GM19043 (cell line): ENCODE results near the gene RFNG.

Source experiments
- ATAC-seq: cut with Tn5 transposase; IDR thresholded peaks from one replicate; pipeline ENCODE4 v1.9.1; 2021; ENCODE audit warnings: low read depth; ENCODE audit not compliant: unreplicated experiment

Gene RFNG

GRCh38 chr17:82059272-82060000 is 7.8 kb upstream of the RFNG start:
- no peak for ATAC-seq

DNA sequence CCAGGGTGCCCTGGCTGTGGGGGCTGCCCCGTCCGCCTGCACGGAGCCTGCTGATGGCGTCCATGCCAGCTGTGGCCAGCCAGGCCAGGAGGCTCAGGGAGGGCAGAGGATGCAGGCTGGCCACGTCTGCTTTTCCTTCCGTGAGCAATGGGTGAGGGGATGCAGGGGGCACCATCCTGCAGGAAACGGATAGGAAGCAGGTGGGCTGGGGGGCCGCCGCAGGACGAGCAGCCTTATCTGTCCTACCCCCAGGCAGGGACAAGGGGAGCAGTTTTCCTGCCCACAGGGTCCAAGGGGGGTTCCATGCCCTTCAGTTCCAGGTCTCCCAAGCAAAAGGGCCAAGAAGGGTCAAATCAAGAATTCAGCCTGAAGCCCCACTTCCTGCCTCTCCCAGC is 7.2 kb upstream of the RFNG start:
- no peak for ATAC-seq

- ATAC-seq, result no peak
These were observed 6.7 kb upstream of the RFNG start for GRCh38 chr17:82058230-82058854.

- ATAC-seq, result no peak
These were observed 5.4 kb upstream of the RFNG start for GRCh38 chr17:82056729-82057621.

- ATAC-seq, result no peak
These were observed 4.5 kb upstream of the RFNG start for GRCh38 chr17:82055965-82056728.

DNA sequence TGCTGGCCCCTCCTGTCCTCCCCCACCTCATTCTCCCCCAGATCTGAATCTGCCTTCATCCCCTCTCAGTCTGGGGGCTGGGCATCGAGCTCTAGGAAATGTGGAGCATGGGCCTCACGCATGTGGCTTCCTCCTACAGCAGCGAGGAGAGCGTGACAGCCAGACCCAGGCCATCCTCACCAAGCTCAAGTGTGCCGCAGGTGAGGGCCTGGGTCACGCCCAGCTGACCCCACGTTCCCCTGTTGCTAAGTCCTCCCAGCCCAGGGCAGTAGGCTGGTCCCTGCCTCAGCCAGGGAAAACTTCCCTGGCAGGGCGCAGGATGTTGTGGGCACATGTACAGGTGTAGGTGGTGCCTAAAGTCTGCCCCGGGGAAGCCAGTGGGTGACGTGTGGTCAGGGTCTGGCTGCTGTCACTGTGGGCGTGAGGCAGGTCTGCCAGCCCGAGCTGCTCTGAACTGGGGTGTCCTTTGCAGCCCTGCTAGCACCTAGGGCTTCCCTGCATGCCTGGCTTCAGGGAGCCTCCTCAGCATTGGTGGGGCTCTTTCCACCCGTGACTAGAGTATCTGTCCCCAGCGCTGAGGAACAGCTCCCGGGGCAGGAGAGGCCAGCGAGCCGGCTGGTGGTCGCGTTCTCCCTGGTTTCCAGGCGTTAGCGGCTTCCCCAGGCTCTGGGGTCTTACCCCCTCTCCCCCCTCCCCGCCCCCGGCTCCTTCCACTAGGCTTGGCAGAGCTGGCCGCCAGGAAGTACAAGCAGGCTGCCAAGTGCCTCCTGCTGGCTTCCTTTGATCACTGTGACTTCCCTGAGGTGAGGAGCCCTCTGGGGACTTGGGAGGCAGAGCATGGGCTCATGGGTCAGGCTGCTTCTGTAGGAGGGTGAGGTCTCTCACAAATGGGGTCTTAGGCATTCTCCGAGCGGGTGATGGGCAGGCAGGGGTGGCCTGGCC is 3.7 kb upstream of the RFNG start:
- ATAC-seq, result no peak

GRCh38 chr17:82054351-82055022 is 2.9 kb upstream of the RFNG start:
- ATAC-seq, result no peak

GRCh38 chr17:82053556-82054263 is 2.1 kb upstream of the RFNG start:
- ATAC-seq, result no peak

- no peak for ATAC-seq
These were observed 1.5 kb upstream of the RFNG start for GRCh38 chr17:82053130-82053529.

DNA sequence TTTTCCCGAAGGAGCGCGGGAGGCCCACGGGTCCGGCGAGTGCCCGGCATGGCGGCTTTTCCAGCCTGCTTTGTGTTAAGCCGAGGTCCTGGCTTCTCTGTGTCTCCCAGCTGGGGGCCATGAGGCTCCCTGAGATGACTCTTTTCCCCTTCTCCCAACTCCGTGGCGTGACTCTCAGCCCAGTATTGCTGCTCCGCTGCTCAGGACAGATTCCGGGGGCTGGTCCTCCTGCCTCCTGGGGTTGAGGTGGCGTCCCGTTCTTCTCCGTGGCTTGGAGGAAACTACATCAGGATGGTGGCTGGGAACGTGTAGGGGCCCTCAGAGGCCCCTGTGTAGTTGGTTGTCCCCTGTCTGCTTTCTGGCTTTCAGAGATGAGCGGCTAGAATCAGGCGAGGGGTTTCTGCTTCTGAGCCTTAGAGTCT is 1.0 kb upstream of the RFNG start:
- no peak for ATAC-seq

DNA sequence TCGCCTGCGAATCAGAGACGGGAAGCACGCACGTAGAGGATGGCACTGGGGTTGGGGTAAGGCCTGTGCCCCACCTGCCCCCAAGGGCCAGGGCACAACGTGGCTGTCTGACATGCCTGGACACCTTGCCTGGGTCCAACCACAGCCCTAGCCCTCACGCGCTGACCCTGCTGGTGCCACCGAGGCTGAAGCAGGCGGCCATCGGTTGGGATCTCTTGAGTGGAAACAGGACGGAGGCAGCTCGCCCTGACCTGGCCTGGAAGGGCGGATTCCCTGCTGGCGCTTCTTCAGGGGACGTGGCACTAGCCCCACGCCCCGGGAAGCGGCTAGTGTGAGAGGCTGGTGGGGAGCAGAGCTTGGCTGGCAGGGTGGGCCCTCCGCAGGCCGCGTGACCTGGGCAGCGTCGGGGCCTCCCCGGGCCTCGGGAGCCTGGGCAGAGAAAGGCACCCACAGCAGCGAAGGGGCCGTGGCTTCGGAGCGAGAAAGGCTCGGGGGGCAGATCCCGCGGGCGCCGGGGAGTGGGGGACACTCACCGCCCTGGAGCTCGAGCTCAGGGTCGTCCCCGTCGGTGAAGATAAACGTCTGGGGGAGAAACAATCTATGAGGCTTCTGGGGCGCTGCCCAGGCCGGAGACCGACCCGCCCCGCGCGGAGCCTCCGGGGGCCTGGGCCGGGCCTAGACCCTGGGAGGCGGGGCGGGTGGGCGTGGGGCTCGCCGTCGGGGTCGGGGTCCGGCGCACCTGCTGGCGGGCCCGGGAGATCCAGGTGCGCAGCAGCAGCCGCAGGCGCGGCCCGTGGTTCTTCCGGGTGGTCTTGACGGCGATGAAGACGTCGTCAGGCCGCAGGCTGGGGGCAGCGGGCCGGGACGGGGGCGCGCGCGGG is 610 bp downstream of the RFNG start:
- no peak for ATAC-seq

GRCh38 chr17:82050152-82050760 is 1.4 kb downstream of the RFNG start:
- no peak for ATAC-seq

GRCh38 chr17:82049521-82049971 is 2.1 kb downstream of the RFNG start:
- no peak for ATAC-seq

GRCh38 chr17:82049106-82049505 is 2.5 kb downstream of the RFNG start:
- no peak for ATAC-seq

GRCh38 chr17:82048571-82048971 is 3.0 kb downstream of the RFNG start:
- no peak for ATAC-seq

- ATAC-seq, result no peak
These were observed 3.6 kb downstream of the RFNG start for GRCh38 chr17:82047914-82048570.
